Measurements from ENCODE around the gene OASL. TPM values are rescaled to one million over a fixed set of nuclear protein-coding genes. Genes with fewer than 3 reads are reported as not detected.

Gene OASL
- total and polyA plus RNA-seq, 2 of the 4 experiments (the other 2 are of a cell fraction) = under 0.01 to 0.05 TPM

DNA sequence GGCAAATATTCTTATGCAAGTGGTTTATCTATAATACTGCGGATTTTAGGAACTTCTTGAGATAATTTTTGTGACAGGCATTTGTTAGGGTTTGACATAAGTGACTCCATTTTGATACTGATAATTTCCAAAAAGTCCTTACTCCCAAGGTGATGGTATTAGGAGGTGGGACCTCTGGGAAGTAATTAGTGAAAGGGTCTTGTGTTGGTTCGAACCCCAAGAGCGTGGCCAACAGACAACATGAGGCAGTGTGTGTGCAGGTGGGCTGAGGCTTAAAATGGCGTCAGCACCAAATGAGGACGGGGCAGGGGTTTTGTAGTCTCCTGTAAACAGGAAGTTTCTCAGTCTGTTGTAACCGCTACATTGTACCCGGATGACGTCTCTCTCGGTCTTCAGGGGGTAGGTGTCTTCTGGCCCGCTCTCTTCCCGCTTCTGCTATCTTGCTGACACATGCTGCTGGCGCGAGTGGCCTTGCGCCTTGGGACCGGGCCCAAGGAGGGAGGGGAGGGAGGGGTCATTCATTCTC, 21.0 kb downstream of the OASL start:
- Histone ChIP-seq H4K91ac (ENCODE audit: insufficient read depth, low read depth, low read length) (no peak overlapping the region), H2BK20ac (ENCODE audit: low read depth, low read length) (no peak overlapping the region), H2BK5ac (ENCODE audit: low read depth, low read length, poor library complexity, severe bottlenecking) (no peak overlapping the region), H2AK5ac (ENCODE audit: low read depth, low read length) (no peak overlapping the region), H3K4me3 (ENCODE audit: insufficient read depth, low read depth, low read length) (no peak overlapping the region), H3K14ac (replicated peaks; ENCODE audit: low read depth, low read length) (no peak overlapping the region), H3K56ac (ENCODE audit: extremely low read depth, insufficient read depth, low read length) (no peak overlapping the region), H3K79me1 (ENCODE audit: low read depth in 1 of 2, low read length in 2 of 2) (peaks cover 12 to 15% of the 10 kb centered on the region in 2 experiments), H3K27ac (ENCODE audit: insufficient read depth, low read length) (no peak overlapping the region), H2BK15ac (ENCODE audit: low read depth, low read length) (no peak overlapping the region), H3K18ac (ENCODE audit: low read depth, low read length) (no peak overlapping the region), H3K4ac (ENCODE audit: low read depth, low read length) (no peak overlapping the region), H3K9ac (ENCODE audit: low read depth, low read length) (no peak overlapping the region), H3K4me2 (ENCODE audit: low read depth, low read length) (no peak overlapping the region), H4K5ac (ENCODE audit: low read depth, low read length) (no peak overlapping the region), H2BK120ac (ENCODE audit: low read depth, low read length) (no peak overlapping the region), H2AFZ (replicated peaks; ENCODE audit: low read length, poor library complexity) (no peak overlapping the region), H3K36me3 (ENCODE audit: control insufficient read depth, insufficient read depth, low read length) (no peaks in the 10 kb centered on the region), H4K20me1 (ENCODE audit: insufficient read depth, low read length) (no peaks in the 10 kb centered on the region), H4K8ac (ENCODE audit: low read depth in 2 of 2, low read length in 2 of 2) (no peak overlapping the region), H3K23ac (ENCODE audit: low read depth, low read length) (no peak overlapping the region), H3K9me3 (ENCODE audit: control insufficient read depth, insufficient read depth, low read length) (no peaks in the 10 kb centered on the region), H3K4me1 (ENCODE audit: control insufficient read depth, insufficient read depth, low read length) (no peaks in the 10 kb centered on the region), H2AK9ac (replicated peaks; ENCODE audit: low read depth, low read length, poor library complexity) (no peak overlapping the region), H3K9me1 (ENCODE audit: insufficient read depth, low read length) (0 out of 2 replicates have a peak, but pooled peaks cover 6% of the 10 kb centered on the region), H3K27me3 (ENCODE audit: control insufficient read depth, insufficient read depth, low read length) (peaks cover 14% of the 10 kb centered on the region; the same call in 1 of the 2 replicates)
- POLR2A ChIA-PET (ENCODE audit: unreplicated experiment) = no interaction called here
- intact Hi-C loops (cut with micrococcal nuclease) = no loop called here
- TF ChIP-seq BHLHE40 (IDR thresholded peaks at IDR 0.05; ENCODE audit: low read depth, low read length) (no peak), CHD1 (IDR thresholded peaks at IDR 0.05; ENCODE audit: low read depth, low read length) (no peak)
- TF ChIP-seq, protein P1, sequence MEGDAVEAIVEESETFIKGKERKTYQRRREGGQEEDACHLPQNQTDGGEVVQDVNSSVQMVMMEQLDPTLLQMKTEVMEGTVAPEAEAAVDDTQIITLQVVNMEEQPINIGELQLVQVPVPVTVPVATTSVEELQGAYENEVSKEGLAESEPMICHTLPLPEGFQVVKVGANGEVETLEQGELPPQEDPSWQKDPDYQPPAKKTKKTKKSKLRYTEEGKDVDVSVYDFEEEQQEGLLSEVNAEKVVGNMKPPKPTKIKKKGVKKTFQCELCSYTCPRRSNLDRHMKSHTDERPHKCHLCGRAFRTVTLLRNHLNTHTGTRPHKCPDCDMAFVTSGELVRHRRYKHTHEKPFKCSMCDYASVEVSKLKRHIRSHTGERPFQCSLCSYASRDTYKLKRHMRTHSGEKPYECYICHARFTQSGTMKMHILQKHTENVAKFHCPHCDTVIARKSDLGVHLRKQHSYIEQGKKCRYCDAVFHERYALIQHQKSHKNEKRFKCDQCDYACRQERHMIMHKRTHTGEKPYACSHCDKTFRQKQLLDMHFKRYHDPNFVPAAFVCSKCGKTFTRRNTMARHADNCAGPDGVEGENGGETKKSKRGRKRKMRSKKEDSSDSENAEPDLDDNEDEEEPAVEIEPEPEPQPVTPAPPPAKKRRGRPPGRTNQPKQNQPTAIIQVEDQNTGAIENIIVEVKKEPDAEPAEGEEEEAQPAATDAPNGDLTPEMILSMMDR (conservative IDR thresholded peaks at IDR 0.05; ENCODE audit: low read depth, low read length) = no peak
- WGBS, 2 experiments (ENCODE audit: extremely low coverage in 2 of 2, insufficient read length in 1 of 2) = 100% methylated on average over 2 of the region's 15 CpGs; no CpG with 5 or more reads in 1 of the 2 experiments
- in situ Hi-C loops (cut with MboI; ENCODE audit: low sequenced_read_pairs) = no loop called here
- dilution Hi-C loops (cut with HindIII; ENCODE audit: low sequenced_read_pairs, unreplicated experiment) = no loop called here
- CTCF ChIA-PET = no interaction called here
- ATAC-seq (ENCODE audit: low read depth) (no peak), DNase-seq (no peak)
- no TSS peak for BruUV-seq (replicated peaks)

Data from IMR-90 (cell line).